Keratinocyte (primary cell): Measurements from ENCODE around the gene ARL5A. TPM values are rescaled to one million over a fixed set of nuclear protein-coding genes. Genes with fewer than 3 reads are reported as not detected.

ENCODE experiments used
- DNase-seq: peaks from one replicate; pipeline ENCODE4 v3.0.0-alpha.2; 2011; ENCODE audit warnings: low read depth, missing footprints, low spot score
- FAIRE-seq: peaks from 2 replicates; lab custom pipeline; 2011; peaks lifted over from hg19 to GRCh38; lab: Jason Lieb, UNC
- H2AFZ ChIP-seq: 2 replicates; pipeline ENCODE4 v1.6.0; 2012; ENCODE audit warnings: low read length, control low read depth, inconsistent platforms; ENCODE audit not compliant: control insufficient read depth
- H3K27ac ChIP-seq: 2 replicates; pipeline ENCODE4 v1.5.1; 2011; ENCODE audit warnings: low read length; ENCODE audit not compliant: control insufficient read depth, insufficient read depth
- H3K27me3 ChIP-seq: 3 replicates; pipeline ENCODE4 v1.6.0; 2011; ENCODE audit warnings: low read length; ENCODE audit not compliant: control insufficient read depth, insufficient read depth; ENCODE audit errors: extremely low read depth
- H3K36me3 ChIP-seq, 2 experiments: 2 replicates in 1 of 2; 3 replicates in 1 of 2; pipeline ENCODE4 v1.5.1; 2011; ENCODE audit warnings: low read length in 2 of 2, mild to moderate bottlenecking in 1 of 2; ENCODE audit not compliant: control insufficient read depth in 2 of 2, insufficient read depth in 2 of 2; ENCODE audit errors: extremely low read depth in 1 of 2
- H3K4me1 ChIP-seq: 3 replicates; pipeline ENCODE4 v1.5.1; 2011; ENCODE audit warnings: low read length; ENCODE audit not compliant: control insufficient read depth, insufficient read depth; ENCODE audit errors: extremely low read depth
- H3K4me2 ChIP-seq: 3 replicates; pipeline ENCODE4 v1.6.0; 2011; ENCODE audit warnings: low read depth, low read length; ENCODE audit not compliant: control insufficient read depth, insufficient read depth; ENCODE audit errors: extremely low read depth
- H3K4me3 ChIP-seq, 3 experiments: fragments of 200-600 bp in 1 of 3; sonication (generic) in 1 of 3; 2 replicates in 2 of 3; 3 replicates in 1 of 3; pipeline ENCODE4 v1.5.1; 2011 to 2016; ENCODE audit warnings: low read length in 3 of 3, mild to moderate bottlenecking in 3 of 3, control low read depth in 2 of 3, inconsistent platforms in 1 of 3, low read depth in 1 of 3, mixed read lengths in 1 of 3, mixed run types in 1 of 3, moderate library complexity in 1 of 3; ENCODE audit not compliant: control insufficient read depth in 2 of 3, insufficient read depth in 2 of 3; ENCODE audit errors: extremely low read depth in 1 of 3
- H3K79me2 ChIP-seq: 2 replicates; pipeline ENCODE4 v1.6.0; 2012; ENCODE audit warnings: low read length; ENCODE audit not compliant: control insufficient read depth, insufficient read depth
- H3K9ac ChIP-seq: 3 replicates; pipeline ENCODE4 v1.6.0; 2011; ENCODE audit warnings: low read length; ENCODE audit not compliant: control insufficient read depth, insufficient read depth; ENCODE audit errors: extremely low read depth
- H3K9me1 ChIP-seq: 3 replicates; pipeline ENCODE4 v1.6.0; 2011; ENCODE audit warnings: low read length; ENCODE audit not compliant: control insufficient read depth, insufficient read depth; ENCODE audit errors: extremely low read depth
- H3K9me3 ChIP-seq: 2 replicates; pipeline ENCODE4 v1.5.1; 2012; ENCODE audit warnings: low read depth, low read length; ENCODE audit not compliant: control insufficient read depth
- H4K20me1 ChIP-seq: 3 replicates; pipeline ENCODE4 v1.6.0; 2011; ENCODE audit warnings: low read length; ENCODE audit not compliant: control insufficient read depth, insufficient read depth; ENCODE audit errors: extremely low read depth
- CTCF ChIP-seq, 3 experiments: IDR thresholded peaks in 1 of 3; conservative IDR thresholded peaks in 1 of 3; optimal IDR thresholded peaks in 1 of 3; 2 replicates in 2 of 3; 3 replicates in 1 of 3; pipeline versions ENCODE3 to v1.5.1; 2011; ENCODE audit warnings: low read length in 3 of 3, mild to moderate bottlenecking in 3 of 3, moderate library complexity in 2 of 3, control low read depth in 1 of 3, inconsistent platforms in 1 of 3; ENCODE audit not compliant: insufficient read depth in 2 of 3; ENCODE audit errors: extremely low read depth in 1 of 3
- EZH2 ChIP-seq: IDR thresholded peaks from one replicate; pipeline ENCODE4 v1.6.1; 2012; ENCODE audit warnings: inconsistent platforms, mild to moderate bottlenecking, low read length, moderate library complexity
- dilution Hi-C: fragments of 300-500 bp; cut with MboI; formaldehyde crosslinking; loops from one replicate; pipeline ENCODE4 v1.7.0; 2020; ENCODE audit warnings: low sequenced_read_pairs; ENCODE audit not compliant: extremely low pct_ligation_motif_present
- polyA plus RNA-seq, 5 experiments: library from polyadenylated mRNA; depleted of rRNA in 3 of 5; stranded (reverse) in 3 of 5; stranded (forward) in 1 of 5; unstranded in 1 of 5; fragments of >200 nt; gene quantifications; 1 replicate in 1 of 5; 2 replicates in 3 of 5; 3 replicates in 1 of 5; pipeline versions ENCODE4 v1.2.1 to v1.2.3, GENCODE V29; 2011 to 2012; ENCODE audit warnings: missing spikeins in 2 of 5, low read depth in 1 of 5, low replicate concordance in 1 of 5

Gene ARL5A
- polyA plus RNA-seq, 1 donor (not counting 4 experiments of a cell fraction or from before 2014, with no cell fraction given), result 25.5 TPM

GRCh38 chr2:151857650-151858049 lies 29.4 kb upstream of the ARL5A start:
- Histone ChIP-seq H3K36me3 (no peaks in the 10 kb centered on the region), H3K4me1 (no peaks in the 10 kb centered on the region), H3K9ac (no peak overlapping the region), H3K4me3 (no peak overlapping the region), H3K9me3 (no peaks in the 10 kb centered on the region), H3K4me2 (no peak overlapping the region), H3K27me3 (no peaks in the 10 kb centered on the region), H4K20me1 (no peaks in the 10 kb centered on the region), H3K27ac (no peak overlapping the region), H3K9me1 (no peaks in the 10 kb centered on the region), H3K79me2 (no peaks in the 10 kb centered on the region), H2AFZ (no peak overlapping the region)
- dilution Hi-C loops, result no loop called here
- no peak for TF ChIP-seq CTCF (optimal IDR thresholded peaks at IDR 0.05 in 1 of 3, IDR thresholded peaks at IDR 0.05 in 1 of 3, conservative IDR thresholded peaks at IDR 0.05 in 1 of 3; ENCODE audit: extremely low read depth in 1 of 3, insufficient read depth in 2 of 3, low read length in 3 of 3)
- no peak for TF ChIP-seq EZH2
- FAIRE-seq (no peak), DNase-seq (no peak)

- Histone ChIP-seq H3K4me3 (no peak overlapping the region), H3K9ac (no peak overlapping the region), H4K20me1 (no peaks in the 10 kb centered on the region), H3K27me3 (no peaks in the 10 kb centered on the region), H3K79me2 (no peaks in the 10 kb centered on the region), H3K4me2 (no peak overlapping the region), H2AFZ (no peak overlapping the region), H3K9me1 (no peaks in the 10 kb centered on the region), H3K9me3 (no peaks in the 10 kb centered on the region), H3K27ac (no peak overlapping the region), H3K36me3 (no peaks in the 10 kb centered on the region), H3K4me1 (no peaks in the 10 kb centered on the region)
- dilution Hi-C loops, result no loop called here
- DNase-seq (no peak), FAIRE-seq (no peak)
- TF ChIP-seq CTCF (optimal IDR thresholded peaks at IDR 0.05 in 1 of 3, IDR thresholded peaks at IDR 0.05 in 1 of 3, conservative IDR thresholded peaks at IDR 0.05 in 1 of 3; ENCODE audit: extremely low read depth in 1 of 3, insufficient read depth in 2 of 3, low read length in 3 of 3) (no peak), EZH2 (no peak)
These were observed 26.9 kb upstream of the ARL5A start for GRCh38 chr2:151855111-151855510.
